Large intestine (tissue), 3 donors: Measurements from ENCODE around the gene SETBP1. TPM values are rescaled to one million over a fixed set of nuclear protein-coding genes. Genes with fewer than 3 reads are reported as not detected.

Experiments
- DNase-seq, 2 donors: peaks; one replicate each; pipeline versions ENCODE4 v3.0.0 to v3.0.0-alpha.2; 2013
- H3K27ac ChIP-seq: one replicate; pipeline ENCODE4 v1.5.1; 2013; ENCODE audit warnings: low read length
- H3K27me3 ChIP-seq: 2 replicates; pipeline ENCODE4 v1.6.1; 2013; ENCODE audit warnings: low read length; ENCODE audit not compliant: control insufficient read depth, insufficient read depth
- H3K36me3 ChIP-seq: 2 replicates; pipeline ENCODE4 v1.6.1; 2013; ENCODE audit warnings: low read length; ENCODE audit not compliant: control insufficient read depth, insufficient read depth
- H3K4me1 ChIP-seq: one replicate; pipeline ENCODE4 v1.6.1; 2013; ENCODE audit warnings: low read length; ENCODE audit not compliant: control insufficient read depth, insufficient read depth
- H3K4me3 ChIP-seq: one replicate; pipeline ENCODE4 v1.5.1; 2013; ENCODE audit warnings: low read length
- H3K9me3 ChIP-seq: one replicate; pipeline ENCODE4 v1.6.1; 2013; ENCODE audit warnings: mild to moderate bottlenecking, low read depth, low read length, moderate library complexity; ENCODE audit not compliant: control insufficient read depth
- WGBS: methylation state at CpG from one replicate; pipeline ENCODE4 v1.1.5; 2013; ENCODE audit warnings: low lambda C conversion rate; ENCODE audit not compliant: insufficient coverage; 5-methylcytosine and 5-hydroxymethylcytosine counted together
- polyA plus RNA-seq: library from polyadenylated mRNA; unstranded; fragments of 120-200 nt; gene quantifications from one replicate; pipeline ENCODE4 v1.2.1, GENCODE V29; 2013

SETBP1 gene
- polyA plus RNA-seq, 1 donor: 6.7 TPM

GRCh38 chr18:44979748-44980147, 299.1 kb downstream of the SETBP1 start:
- WGBS: 85% methylated on average over 3 of the region's 3 CpGs
- H3K27ac ChIP-seq: no peak overlapping the region

GRCh38 chr18:44981121-44981520, 300.4 kb downstream of the SETBP1 start:
- no CpG with 5 or more reads among the region's 5 CpGs for WGBS

More at GRCh38 chr18:44979748-44980147, 299.1 kb downstream of the SETBP1 start:
- Histone ChIP-seq H3K4me3 (no peak overlapping the region), H3K9me3 (no peaks in the 10 kb centered on the region), H3K36me3 (no peaks in the 10 kb centered on the region), H3K4me1 (no peaks in the 10 kb centered on the region), H3K27me3 (no peaks in the 10 kb centered on the region)
- no peak for DNase-seq

GRCh38 chr18:44986933-44987332, 306.2 kb downstream of the SETBP1 start:
- Histone ChIP-seq H3K4me1 (no peaks in the 10 kb centered on the region), H3K9me3 (peaks cover 6% of the 10 kb centered on the region), H3K36me3 (no peaks in the 10 kb centered on the region), H3K4me3 (no peak overlapping the region), H3K27ac (no peak overlapping the region), H3K27me3 (no peaks in the 10 kb centered on the region)
- WGBS: no CpG with 5 or more reads among the region's 3 CpGs
- no peak for DNase-seq

More at GRCh38 chr18:44981121-44981520, 300.4 kb downstream of the SETBP1 start:
- H3K27ac ChIP-seq: no peak overlapping the region
- no peaks in the 10 kb centered on the region for H3K36me3 ChIP-seq
- no peaks in the 10 kb centered on the region for H3K27me3 ChIP-seq
- no peaks in the 10 kb centered on the region for H3K4me1 ChIP-seq
- no peak for DNase-seq
- no peaks in the 10 kb centered on the region for H3K9me3 ChIP-seq
- H3K4me3 ChIP-seq: no peak overlapping the region

- DNase-seq: no peak
- H3K9me3 ChIP-seq: peaks cover 6% of the 10 kb centered on the region
- no peaks in the 10 kb centered on the region for H3K27me3 ChIP-seq
- H3K27ac ChIP-seq: no peak overlapping the region
- H3K4me3 ChIP-seq: no peak overlapping the region
- no peaks in the 10 kb centered on the region for H3K36me3 ChIP-seq
- H3K4me1 ChIP-seq: no peaks in the 10 kb centered on the region
- no CpG with 5 or more reads among the region's 4 CpGs for WGBS
Measured at GRCh38 chr18:44987371-44987770, 306.7 kb downstream of the SETBP1 start.

- peaks cover 6% of the 10 kb centered on the region for H3K9me3 ChIP-seq
- H3K36me3 ChIP-seq: no peaks in the 10 kb centered on the region
- WGBS: 100% methylated on average over 1 of the region's 1 CpG
- H3K27ac ChIP-seq: no peak overlapping the region
- no peaks in the 10 kb centered on the region for H3K27me3 ChIP-seq
- no peak for DNase-seq
- no peaks in the 10 kb centered on the region for H3K4me1 ChIP-seq
- H3K4me3 ChIP-seq: no peak overlapping the region
Measured at GRCh38 chr18:44988821-44989587, 308.3 kb downstream of the SETBP1 start.

GRCh38 chr18:44996261-44996660, 315.6 kb downstream of the SETBP1 start:
- H3K4me1 ChIP-seq: no peaks in the 10 kb centered on the region
- no CpG with 5 or more reads among the region's 3 CpGs for WGBS
- no peak overlapping the region for H3K4me3 ChIP-seq
- peaks cover 6% of the 10 kb centered on the region for H3K9me3 ChIP-seq
- no peaks in the 10 kb centered on the region for H3K27me3 ChIP-seq
- no peak for DNase-seq
- no peaks in the 10 kb centered on the region for H3K36me3 ChIP-seq
- no peak overlapping the region for H3K27ac ChIP-seq

- peaks cover 6% of the 10 kb centered on the region for H3K9me3 ChIP-seq
- H3K27me3 ChIP-seq: no peaks in the 10 kb centered on the region
- H3K4me1 ChIP-seq: no peaks in the 10 kb centered on the region
- DNase-seq: no peak
- no CpG with 5 or more reads among the region's 2 CpGs for WGBS
- H3K36me3 ChIP-seq: no peaks in the 10 kb centered on the region
- no peak overlapping the region for H3K4me3 ChIP-seq
- H3K27ac ChIP-seq: no peak overlapping the region
Measured at GRCh38 chr18:44997174-44997573, 316.5 kb downstream of the SETBP1 start.

GRCh38 chr18:44998360-44998759, 317.7 kb downstream of the SETBP1 start:
- Histone ChIP-seq H3K27me3 (no peaks in the 10 kb centered on the region), H3K4me3 (no peak overlapping the region), H3K4me1 (no peaks in the 10 kb centered on the region), H3K27ac (no peak overlapping the region), H3K9me3 (peaks cover 6% of the 10 kb centered on the region), H3K36me3 (no peaks in the 10 kb centered on the region)
- WGBS: 60% methylated on average over 1 of the region's 8 CpGs
- DNase-seq: no peak

GRCh38 chr18:45004546-45005080, 323.9 kb downstream of the SETBP1 start:
- Histone ChIP-seq H3K4me3 (no peak overlapping the region), H3K4me1 (no peaks in the 10 kb centered on the region), H3K27ac (no peak overlapping the region)

GRCh38 chr18:45006934-45007333, 326.2 kb downstream of the SETBP1 start:
- H3K36me3 ChIP-seq: no peaks in the 10 kb centered on the region
- no peak overlapping the region for H3K27ac ChIP-seq

More at GRCh38 chr18:45004546-45005080, 323.9 kb downstream of the SETBP1 start:
- no peak for DNase-seq
- Histone ChIP-seq H3K9me3 (no peaks in the 10 kb centered on the region), H3K36me3 (no peaks in the 10 kb centered on the region), H3K27me3 (no peaks in the 10 kb centered on the region)
- WGBS: no CpG with 5 or more reads among the region's 3 CpGs

More at GRCh38 chr18:45006934-45007333, 326.2 kb downstream of the SETBP1 start:
- Histone ChIP-seq H3K27me3 (no peaks in the 10 kb centered on the region), H3K9me3 (no peaks in the 10 kb centered on the region), H3K4me3 (no peak overlapping the region), H3K4me1 (peaks cover 3% of the 10 kb centered on the region)
- 57% methylated on average over 2 of the region's 2 CpGs for WGBS
- no peak for DNase-seq
